H1 (cell line): Measurements from ENCODE around the gene CELF4. TPM values are rescaled to one million over a fixed set of nuclear protein-coding genes. Genes with fewer than 3 reads are reported as not detected.

Experiments used
- CBX8 ChIP-seq: fragments of 300-800, 300-1000 bp; sonication (generic); IDR thresholded peaks from 2 replicates; pipeline ENCODE4 v1.7.1; 2016; ENCODE audit warnings: low read depth, low read length, borderline replicate concordance
- CEBPB ChIP-seq: IDR thresholded peaks from 2 replicates; pipeline ENCODE4 v1.6.1; 2012; ENCODE audit warnings: low read depth, low read length
- CHD2 ChIP-seq: IDR thresholded peaks from 2 replicates; pipeline ENCODE4 v1.6.1; 2012; ENCODE audit warnings: low read length, improper control_type of control experiment
- CREB1 ChIP-seq: IDR thresholded peaks from 2 replicates; pipeline ENCODE4 v1.6.1; 2012; ENCODE audit warnings: inconsistent platforms
- CTBP2 ChIP-seq: IDR thresholded peaks from 2 replicates; pipeline ENCODE4 v1.7.0; 2011; ENCODE audit warnings: borderline replicate concordance, mild to moderate bottlenecking, moderate library complexity, mixed read lengths, low read length; ENCODE audit not compliant: insufficient read depth, insufficient read length
- HDAC2 ChIP-seq, 2 experiments: fragments of 300-600 bp in 1 of 2; sonication (generic) in 1 of 2; IDR thresholded peaks; 2 replicates each; pipeline ENCODE4 v1.6.1; 2011 to 2012; ENCODE audit warnings: low read depth in 2 of 2, low read length in 2 of 2, mild to moderate bottlenecking in 2 of 2, moderate library complexity in 2 of 2, borderline replicate concordance in 1 of 2, inconsistent platforms in 1 of 2
- KDM4A ChIP-seq: IDR thresholded peaks from one replicate; pipeline ENCODE4 v1.7.1; 2012; ENCODE audit warnings: low read depth, mild to moderate bottlenecking, moderate library complexity, low read length, inconsistent platforms; ENCODE audit not compliant: severe bottlenecking
- KDM5A ChIP-seq: fragments of 200-600 bp; IDR thresholded peaks from 2 replicates; pipeline ENCODE4 v1.7.1; 2012; ENCODE audit warnings: mild to moderate bottlenecking, low read length, inconsistent platforms, mixed read lengths
- MAFK ChIP-seq: IDR thresholded peaks from 2 replicates; pipeline ENCODE4 v1.6.1; 2012; ENCODE audit warnings: low read depth, mild to moderate bottlenecking, improper control_type of control experiment, low read length
- POLR2AphosphoS5 ChIP-seq: IDR thresholded peaks from 2 replicates; pipeline ENCODE4 v1.6.1; 2011; ENCODE audit warnings: low read depth, low read length
- POU5F1 ChIP-seq: IDR thresholded peaks from 2 replicates; pipeline ENCODE4 v1.6.1; 2011; ENCODE audit warnings: low read depth, mild to moderate bottlenecking, low read length, moderate library complexity
- RNF2 ChIP-seq: fragments of 200-900, 300-1000 bp; sonication (generic); IDR thresholded peaks from 2 replicates; pipeline ENCODE4 v1.7.1; 2016; ENCODE audit warnings: borderline replicate concordance, low read depth, mild to moderate bottlenecking, antibody characterized with exemption, low read length; ENCODE audit not compliant: poor library complexity, severe bottlenecking; ENCODE audit errors: missing control alignments
- RXRA ChIP-seq: IDR thresholded peaks from 2 replicates; pipeline ENCODE4 v1.6.1; 2011; ENCODE audit warnings: low read depth, mild to moderate bottlenecking, low read length, moderate library complexity; ENCODE audit not compliant: insufficient read depth
- SIN3A ChIP-seq, 2 experiments: IDR thresholded peaks in 1 of 2; conservative IDR thresholded peaks in 1 of 2; 2 replicates each; pipeline ENCODE4 v1.6.1; 2011 to 2012; ENCODE audit warnings: low read length in 2 of 2, improper control_type of control experiment in 1 of 2, low read depth in 1 of 2, mild to moderate bottlenecking in 1 of 2
- SIRT6 ChIP-seq: IDR thresholded peaks from one replicate; pipeline ENCODE4 v1.7.1; 2012; ENCODE audit warnings: low read length, inconsistent platforms
- SP1 ChIP-seq: IDR thresholded peaks from 2 replicates; pipeline ENCODE4 v1.6.1; 2011; ENCODE audit warnings: low read depth, low read length
- SP4 ChIP-seq: IDR thresholded peaks from 2 replicates; pipeline ENCODE4 v1.6.1; 2012; ENCODE audit warnings: low read length, inconsistent platforms
- TAF1 ChIP-seq: IDR thresholded peaks from 2 replicates; pipeline ENCODE4 v1.6.1; 2011; ENCODE audit warnings: mild to moderate bottlenecking, low read depth, low read length
- TAF7 ChIP-seq: optimal IDR thresholded peaks from 2 replicates; pipeline ENCODE3; 2011; ENCODE audit warnings: low read depth, mild to moderate bottlenecking, inconsistent platforms, low read length, moderate library complexity, borderline replicate concordance
- TBP ChIP-seq: IDR thresholded peaks from 2 replicates; pipeline ENCODE4 v1.6.1; 2011; ENCODE audit warnings: low read depth, low read length, improper control_type of control experiment
- TEAD4 ChIP-seq: IDR thresholded peaks from 2 replicates; pipeline ENCODE4 v1.6.1; 2012; ENCODE audit warnings: low read depth, low read length, inconsistent platforms, mixed read lengths
- polyA plus RNA-seq, 7 experiments: library from polyadenylated mRNA; depleted of rRNA in 3 of 7; stranded (reverse) in 5 of 7; unstranded in 2 of 7; fragments of >200 nt in 5 of 7; fragments of 200-250 nt in 2 of 7; gene quantifications; 1 replicate in 5 of 7; 2 replicates in 1 of 7; 4 replicates in 1 of 7; pipeline versions ENCODE4 v1.2.1 to v1.2.3, GENCODE V29; 2011 to 2013; ENCODE audit warnings: missing spikeins in 2 of 7, mixed read lengths in 2 of 7
- total RNA-seq: library from RNA; stranded (reverse); fragmentation: NEBNext Ultra II Directional; extraction: Animal tissue kit (Norgen Biotek cat#: 25700); gene quantifications from 2 replicates; pipeline ENCODE4 v1.2.1, GENCODE V29; 2021
- TF ChIP-seq, protein P1 (sequence below): IDR thresholded peaks from 2 replicates; pipeline ENCODE4 v1.6.1; 2011; ENCODE audit warnings: low read length, improper control_type of control experiment
- TF ChIP-seq, protein P2 (sequence below): IDR thresholded peaks from 2 replicates; pipeline ENCODE4 v1.6.1; 2012; ENCODE audit warnings: low read length, inconsistent platforms

CELF4 gene
- total and polyA plus RNA-seq, 2 of the 8 experiments (the other 6 are each of a cell fraction or from before 2014, with no cell fraction given), result 1.6 to 3.4 TPM

DNA sequence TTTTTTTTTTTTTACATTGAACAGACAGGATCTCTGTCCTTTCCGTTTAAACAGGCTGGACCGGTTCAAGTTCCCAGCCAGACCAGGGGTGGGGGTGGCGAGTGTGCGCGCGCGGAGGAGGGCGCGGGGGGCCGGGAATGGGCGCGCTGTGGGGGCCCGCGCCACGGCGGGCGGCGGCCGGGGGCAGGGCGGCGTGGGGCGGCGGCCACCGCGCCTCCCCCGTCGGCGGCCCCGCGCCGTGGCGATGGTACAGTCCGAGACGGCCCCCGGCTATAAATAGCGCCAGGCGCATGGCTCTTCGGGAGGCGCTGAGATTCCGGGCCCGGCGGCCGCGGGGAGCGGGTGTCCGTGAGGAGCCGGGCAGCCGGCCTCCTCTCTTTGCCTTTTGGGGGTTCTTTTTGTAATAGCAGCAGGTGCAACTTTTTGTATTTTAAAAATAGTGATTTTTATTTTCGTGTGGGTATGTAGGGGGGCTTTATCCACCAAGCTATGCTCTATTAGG is 430 bp upstream of the CELF4 start (continued):
- TF ChIP-seq TBP, result peak; percentile 94
- TF ChIP-seq POLR2AphosphoS5, result peak; percentile 55; the same call in 1 of the 2 replicates
- TF ChIP-seq, protein P1, sequence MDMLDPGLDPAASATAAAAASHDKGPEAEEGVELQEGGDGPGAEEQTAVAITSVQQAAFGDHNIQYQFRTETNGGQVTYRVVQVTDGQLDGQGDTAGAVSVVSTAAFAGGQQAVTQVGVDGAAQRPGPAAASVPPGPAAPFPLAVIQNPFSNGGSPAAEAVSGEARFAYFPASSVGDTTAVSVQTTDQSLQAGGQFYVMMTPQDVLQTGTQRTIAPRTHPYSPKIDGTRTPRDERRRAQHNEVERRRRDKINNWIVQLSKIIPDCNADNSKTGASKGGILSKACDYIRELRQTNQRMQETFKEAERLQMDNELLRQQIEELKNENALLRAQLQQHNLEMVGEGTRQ, result no peak
- TF ChIP-seq POU5F1, result no peak
- TF ChIP-seq TAF7, result peak; percentile 86
- no peak for TF ChIP-seq MAFK
- TF ChIP-seq TAF1, result peak; percentile 91
- TF ChIP-seq, protein P2, sequence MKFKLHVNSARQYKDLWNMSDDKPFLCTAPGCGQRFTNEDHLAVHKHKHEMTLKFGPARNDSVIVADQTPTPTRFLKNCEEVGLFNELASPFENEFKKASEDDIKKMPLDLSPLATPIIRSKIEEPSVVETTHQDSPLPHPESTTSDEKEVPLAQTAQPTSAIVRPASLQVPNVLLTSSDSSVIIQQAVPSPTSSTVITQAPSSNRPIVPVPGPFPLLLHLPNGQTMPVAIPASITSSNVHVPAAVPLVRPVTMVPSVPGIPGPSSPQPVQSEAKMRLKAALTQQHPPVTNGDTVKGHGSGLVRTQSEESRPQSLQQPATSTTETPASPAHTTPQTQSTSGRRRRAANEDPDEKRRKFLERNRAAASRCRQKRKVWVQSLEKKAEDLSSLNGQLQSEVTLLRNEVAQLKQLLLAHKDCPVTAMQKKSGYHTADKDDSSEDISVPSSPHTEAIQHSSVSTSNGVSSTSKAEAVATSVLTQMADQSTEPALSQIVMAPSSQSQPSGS, result no peak
- no peak for TF ChIP-seq RXRA
- no peak for TF ChIP-seq SP1
- TF ChIP-seq CHD2, result no peak
- no peak for TF ChIP-seq KDM4A
- TF ChIP-seq CEBPB, result no peak
- TF ChIP-seq SIN3A (conservative IDR thresholded peaks at IDR 0.05 in 1 of 2, IDR thresholded peaks at IDR 0.05 in 1 of 2; ENCODE audit: low read depth in 1 of 2, low read length in 2 of 2), result no peak
- no peak for TF ChIP-seq CREB1
- no peak for TF ChIP-seq HDAC2 (IDR thresholded peaks at IDR 0.05; ENCODE audit: borderline replicate concordance in 1 of 2, low read depth in 2 of 2, low read length in 2 of 2)
- TF ChIP-seq RNF2, result no peak
- TF ChIP-seq CTBP2, result no peak
- TF ChIP-seq KDM5A, result no peak
- TF ChIP-seq SIRT6, result no peak
- TF ChIP-seq CBX8, result no peak
- no peak for TF ChIP-seq TEAD4
- no peak for TF ChIP-seq SP4
